CD14-positive monocyte (primary cell): ENCODE measurements around the gene CAPZA1. TPM values are rescaled to one million over a fixed set of nuclear protein-coding genes. Genes with fewer than 3 reads are reported as not detected.
A peak's percentile ranks its signal among the peaks of the same experiment; 100 is the strongest.

Experiments used
- DNase-seq, 3 donors: peaks; one replicate each; pipeline ENCODE4 v3.0.0-alpha.2; 2011 to 2022
- H2AFZ ChIP-seq: 2 replicates; pipeline ENCODE4 v1.6.0; 2012; ENCODE audit warnings: mild to moderate bottlenecking, low read depth, low read length, inconsistent platforms; ENCODE audit not compliant: insufficient read depth, poor library complexity, severe bottlenecking
- H3K27ac ChIP-seq, 2 donors: 1 replicate in 1 of 2; 2 replicates in 1 of 2; pipeline ENCODE4 v1.5.1; 2012 to 2013; ENCODE audit warnings: low read length in 2 of 2, control low read depth in 1 of 2, inconsistent platforms in 1 of 2, low read depth in 1 of 2, mild to moderate bottlenecking in 1 of 2
- H3K27me3 ChIP-seq, 2 donors: one replicate each; pipeline versions ENCODE4 v1.6.0 to v1.6.1; 2011 to 2013; ENCODE audit warnings: low read length in 2 of 2; ENCODE audit not compliant: control insufficient read depth in 2 of 2, insufficient read depth in 2 of 2
- H3K36me3 ChIP-seq, 2 donors: replicated peaks in 1 of 2; 1 replicate in 1 of 2; 2 replicates in 1 of 2; pipeline versions ENCODE4 v1.5.1 to v1.6.1; 2012 to 2013; ENCODE audit warnings: low read length in 2 of 2, control low read depth in 1 of 2, inconsistent platforms in 1 of 2, mild to moderate bottlenecking in 1 of 2; ENCODE audit not compliant: insufficient read depth in 2 of 2, control insufficient read depth in 1 of 2
- H3K4me1 ChIP-seq, 2 donors: 1 replicate in 1 of 2; 2 replicates in 1 of 2; pipeline versions ENCODE4 v1.5.1 to v1.6.1; 2012 to 2013; ENCODE audit warnings: low read length in 2 of 2, control low read depth in 1 of 2, inconsistent platforms in 1 of 2, mild to moderate bottlenecking in 1 of 2, moderate library complexity in 1 of 2; ENCODE audit not compliant: insufficient read depth in 2 of 2, control insufficient read depth in 1 of 2
- H3K4me2 ChIP-seq: replicated peaks from 2 replicates; pipeline ENCODE3; 2012; ENCODE audit warnings: low read length, moderate library complexity, mild to moderate bottlenecking; ENCODE audit not compliant: poor library complexity, severe bottlenecking; ENCODE audit errors: extremely low read depth
- H3K4me3 ChIP-seq, 3 experiments: fragments of 200-600 bp in 1 of 3; sonication (generic) in 1 of 3; replicated peaks in 1 of 3; 1 replicate in 2 of 3; 2 replicates in 1 of 3; pipeline ENCODE4 v1.5.1; 2011 to 2013; ENCODE audit warnings: low read length in 3 of 3, mild to moderate bottlenecking in 3 of 3, control low read depth in 2 of 3, low read depth in 2 of 3, inconsistent platforms in 1 of 3, moderate library complexity in 1 of 3
- H3K79me2 ChIP-seq: 2 replicates; pipeline ENCODE4 v1.6.0; 2012; ENCODE audit warnings: mild to moderate bottlenecking, control low read depth, inconsistent platforms, low read length, moderate library complexity; ENCODE audit not compliant: insufficient read depth
- H3K9ac ChIP-seq: 2 replicates; pipeline ENCODE4 v1.6.0; 2017; ENCODE audit warnings: low read length, mild to moderate bottlenecking; ENCODE audit not compliant: insufficient read depth, poor library complexity, severe bottlenecking
- H3K9me3 ChIP-seq, 2 donors: replicated peaks in 1 of 2; 1 replicate in 1 of 2; 2 replicates in 1 of 2; pipeline versions ENCODE4 v1.5.1 to v1.6.1; 2012 to 2013; ENCODE audit warnings: low read length in 2 of 2, control low read depth in 1 of 2; ENCODE audit not compliant: control insufficient read depth in 1 of 2, insufficient read depth in 1 of 2
- H4K20me1 ChIP-seq: 2 replicates; pipeline ENCODE4 v1.6.0; 2012; ENCODE audit warnings: mild to moderate bottlenecking, low read length, control low read depth, moderate library complexity; ENCODE audit not compliant: insufficient read depth
- H3K27ac Mint-ChIP-seq, 7 donors: one replicate each; pipeline ENCODE4 v1.8.0; 2020; ENCODE audit warnings: mild to moderate bottlenecking in 7 of 7, mixed read lengths in 7 of 7, moderate library complexity in 6 of 7, inconsistent platforms in 2 of 7
- H3K27me3 Mint-ChIP-seq, 3 donors: one replicate each; pipeline ENCODE4 v1.8.0; 2021 to 2022; ENCODE audit warnings: low read depth in 3 of 3, mild to moderate bottlenecking in 3 of 3, mixed read lengths in 3 of 3, moderate library complexity in 3 of 3, inconsistent platforms in 1 of 3
- H3K36me3 Mint-ChIP-seq, 2 donors: one replicate each; pipeline ENCODE4 v1.8.0; 2020; ENCODE audit warnings: mixed read lengths in 2 of 2, inconsistent platforms in 1 of 2, mild to moderate bottlenecking in 1 of 2
- H3K4me1 Mint-ChIP-seq: one replicate; pipeline ENCODE4 v1.8.0; 2020; ENCODE audit warnings: mild to moderate bottlenecking, mixed read lengths
- H3K4me3 Mint-ChIP-seq, 2 donors: one replicate each; pipeline ENCODE4 v1.8.0; 2020; ENCODE audit warnings: mild to moderate bottlenecking in 2 of 2, mixed read lengths in 2 of 2, moderate library complexity in 1 of 2
- H3K9me3 Mint-ChIP-seq, 7 donors: one replicate each; pipeline ENCODE4 v1.8.0; 2020 to 2022; ENCODE audit warnings: mixed read lengths in 7 of 7, mild to moderate bottlenecking in 6 of 7, moderate library complexity in 6 of 7, inconsistent platforms in 2 of 7
- WGBS: methylation state at CpG from one replicate; pipeline ENCODE4 v1.1.5; 2013; ENCODE audit warnings: missing lambda C conversion rate; ENCODE audit not compliant: insufficient coverage; 5-methylcytosine and 5-hydroxymethylcytosine counted together
- intact Hi-C, 2 donors: fragments of 100-400 bp; cut with micrococcal nuclease; formaldehyde crosslinking; loops; one replicate each; pipeline versions ENCODE4 v1.15.0 to v1.15.1; 2023
- polyA plus RNA-seq, 3 donors: library from polyadenylated mRNA; depleted of rRNA in 1 of 3; unstranded in 2 of 3; stranded (reverse) in 1 of 3; fragments of 300-500 nt in 2 of 3; fragments of >200 nt in 1 of 3; fragmentation: Illumina TruSeq in 2 of 3; gene quantifications; 1 replicate in 2 of 3; 2 replicates in 1 of 3; pipeline ENCODE4 v1.2.3, GENCODE V29; 2012 to 2021
- TF ChIP-seq, protein P1 (sequence below): fragments of 200-600 bp; IDR thresholded peaks from one replicate; pipeline ENCODE4 v1.8.0; 2022; ENCODE audit warnings: antibody characterized with exemption, mild to moderate bottlenecking

CAPZA1 gene
- polyA plus RNA-seq, 3 donors, result 93.4 to 357 (median 339) TPM

DNA sequence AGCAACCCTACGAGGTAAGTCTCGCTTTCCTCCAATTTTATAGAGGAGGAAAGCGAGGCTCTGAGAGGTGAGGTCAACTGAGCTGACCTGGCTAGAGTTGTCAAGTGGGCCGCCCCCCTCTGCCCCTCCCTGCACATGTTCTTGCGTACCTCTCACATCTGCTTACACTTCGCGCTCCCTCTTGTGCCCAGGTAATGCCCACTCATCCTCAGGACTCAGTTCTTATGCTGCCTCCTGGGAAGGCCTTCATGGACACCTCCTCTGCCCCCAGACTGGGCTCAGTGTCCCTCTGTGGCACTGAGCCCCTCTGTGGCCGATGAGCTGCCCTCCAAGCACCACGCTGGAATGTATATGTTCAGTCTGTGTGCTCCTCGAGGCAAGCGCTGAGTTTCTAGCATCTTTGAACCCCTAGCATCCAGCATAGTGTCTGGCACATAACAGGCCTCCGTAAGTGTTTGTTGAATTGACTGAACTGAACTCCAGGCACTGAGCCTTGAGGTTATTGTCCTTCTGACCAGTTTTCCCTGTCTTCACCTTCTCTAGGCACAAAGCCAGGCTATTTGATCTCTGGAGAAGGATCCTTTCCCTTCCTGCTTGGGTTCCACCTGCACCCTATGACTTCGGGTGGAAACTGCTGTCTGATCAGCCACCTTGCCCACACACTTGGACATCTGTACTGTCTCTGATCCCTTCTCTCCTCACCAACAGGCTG lies 68.3 kb downstream of the CAPZA1 start:
- Mint-ChIP-seq H3K36me3 (peaks cover 0 to 7% of the 10 kb centered on the region in 2 donors), H3K27me3 (peaks cover 0 to 2% (median 0%) of the 10 kb centered on the region in 3 donors), H3K9me3 (peaks cover 0 to 1% (median 0%) of the 10 kb centered on the region in 7 donors), H3K27ac (no peak overlapping the region), H3K4me3 (no peak overlapping the region), H3K4me1 (no peaks in the 10 kb centered on the region)
- Histone ChIP-seq H3K4me3 (no peak overlapping the region), H4K20me1 (peaks cover 6% of the 10 kb centered on the region), H3K9me3 (no peaks in the 10 kb centered on the region), H2AFZ (no peak overlapping the region), H3K4me2 (no peak overlapping the region), H3K27me3 (no peaks in the 10 kb centered on the region), H3K4me1 (no peaks in the 10 kb centered on the region), H3K9ac (no peak overlapping the region), H3K27ac (no peak overlapping the region), H3K36me3 (peaks cover 0 to 24% of the 10 kb centered on the region in 2 donors), H3K79me2 (no peaks in the 10 kb centered on the region)
- TF ChIP-seq, protein P1, sequence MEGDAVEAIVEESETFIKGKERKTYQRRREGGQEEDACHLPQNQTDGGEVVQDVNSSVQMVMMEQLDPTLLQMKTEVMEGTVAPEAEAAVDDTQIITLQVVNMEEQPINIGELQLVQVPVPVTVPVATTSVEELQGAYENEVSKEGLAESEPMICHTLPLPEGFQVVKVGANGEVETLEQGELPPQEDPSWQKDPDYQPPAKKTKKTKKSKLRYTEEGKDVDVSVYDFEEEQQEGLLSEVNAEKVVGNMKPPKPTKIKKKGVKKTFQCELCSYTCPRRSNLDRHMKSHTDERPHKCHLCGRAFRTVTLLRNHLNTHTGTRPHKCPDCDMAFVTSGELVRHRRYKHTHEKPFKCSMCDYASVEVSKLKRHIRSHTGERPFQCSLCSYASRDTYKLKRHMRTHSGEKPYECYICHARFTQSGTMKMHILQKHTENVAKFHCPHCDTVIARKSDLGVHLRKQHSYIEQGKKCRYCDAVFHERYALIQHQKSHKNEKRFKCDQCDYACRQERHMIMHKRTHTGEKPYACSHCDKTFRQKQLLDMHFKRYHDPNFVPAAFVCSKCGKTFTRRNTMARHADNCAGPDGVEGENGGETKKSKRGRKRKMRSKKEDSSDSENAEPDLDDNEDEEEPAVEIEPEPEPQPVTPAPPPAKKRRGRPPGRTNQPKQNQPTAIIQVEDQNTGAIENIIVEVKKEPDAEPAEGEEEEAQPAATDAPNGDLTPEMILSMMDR, result no peak
- 97% methylated on average over 9 of the region's 13 CpGs for WGBS
- intact Hi-C loops, result no loop called here
- DNase-seq, result no peak

DNA sequence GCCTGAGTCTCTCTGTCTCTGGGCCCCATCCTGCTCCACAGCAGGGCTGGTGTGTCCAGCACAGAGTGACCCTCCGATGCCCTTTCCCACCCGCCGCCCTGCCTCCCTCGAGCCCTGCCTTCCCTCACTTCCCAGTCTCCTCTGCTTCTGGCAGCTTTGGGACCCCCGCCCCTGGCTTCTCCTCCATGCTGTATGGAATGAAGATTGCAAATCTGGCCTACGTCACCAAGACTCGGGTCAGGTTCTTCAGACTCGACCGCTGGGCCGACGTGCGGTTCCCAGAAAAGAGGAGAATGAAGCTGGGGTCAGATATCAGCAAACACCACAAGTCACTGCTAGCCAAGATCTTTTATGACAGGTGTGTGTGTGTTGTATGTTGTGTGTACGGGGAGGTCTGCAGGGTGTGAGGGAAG lies 69.2 kb downstream of the CAPZA1 start:
- Mint-ChIP-seq H3K27ac (peak overlapping the region in 2 of 7 donors; percentile 3 to 53), H3K36me3 (peaks cover 0 to 9% of the 10 kb centered on the region in 2 donors), H3K9me3 (peaks cover 0 to 1% (median 0%) of the 10 kb centered on the region in 7 donors)

More for the DNA sequence above, 69.2 kb downstream of the CAPZA1 start:
- no peak overlapping the region for H3K9ac ChIP-seq
- H3K4me1 ChIP-seq, result no peaks in the 10 kb centered on the region
- H4K20me1 ChIP-seq, result peaks cover 6% of the 10 kb centered on the region
- no peak overlapping the region for H2AFZ ChIP-seq
- H3K9me3 ChIP-seq, result no peaks in the 10 kb centered on the region
- no peak overlapping the region for H3K4me2 ChIP-seq
- TF ChIP-seq, protein P1, result no peak
- Mint-ChIP-seq H3K4me1 (no peaks in the 10 kb centered on the region), H3K4me3 (no peak overlapping the region), H3K27me3 (peaks cover 0 to 2% (median 0%) of the 10 kb centered on the region in 3 donors)
- intact Hi-C loops, result no loop called here
- H3K79me2 ChIP-seq, result no peaks in the 10 kb centered on the region
- no peak overlapping the region for H3K4me3 ChIP-seq
- DNase-seq, result no peak
- H3K27ac ChIP-seq, result no peak overlapping the region
- 100% methylated on average over 4 of the region's 13 CpGs for WGBS
- H3K36me3 ChIP-seq, result peaks cover 0 to 26% of the 10 kb centered on the region in 2 donors
- no peaks in the 10 kb centered on the region for H3K27me3 ChIP-seq
